Neural cell (in vitro differentiated cells): Measurements from ENCODE around the gene OR13J1. TPM values are rescaled to one million over a fixed set of nuclear protein-coding genes. Genes with fewer than 3 reads are reported as not detected.

Experiments
- H2AFZ ChIP-seq: fragments of 200-600, 300-800 bp; sonication (generic), shearing (Covaris generic); 2 replicates; pipeline ENCODE4 v1.6.0; 2014; ENCODE audit warnings: low read depth, mild to moderate bottlenecking, antibody characterized with exemption, low read length, moderate library complexity
- H3F3A ChIP-seq: fragments of 200-600 bp; shearing (Covaris generic); 2 replicates; pipeline ENCODE4 v1.6.1; 2016; ENCODE audit warnings: mild to moderate bottlenecking, moderate library complexity, mixed read lengths, antibody characterized with exemption, low read length; ENCODE audit not compliant: insufficient read depth, poor library complexity, severe bottlenecking
- H3K27ac ChIP-seq: fragments of 200-600, 300-800 bp; sonication (generic), shearing (Covaris generic); 2 replicates; pipeline ENCODE4 v1.5.1; 2014; ENCODE audit warnings: mild to moderate bottlenecking, low read length, moderate library complexity
- H3K27me3 ChIP-seq: fragments of 300-800, 200-600 bp; sonication (generic), shearing (Covaris generic); 2 replicates; pipeline ENCODE4 v1.6.0; 2014; ENCODE audit warnings: mild to moderate bottlenecking, low read depth, low read length, moderate library complexity; ENCODE audit not compliant: insufficient read depth
- H3K36me3 ChIP-seq: fragments of 300-800, 200-600 bp; sonication (generic), shearing (Covaris generic); 2 replicates; pipeline ENCODE4 v1.5.1; 2014; ENCODE audit warnings: mild to moderate bottlenecking, antibody characterized with exemption, low read length, moderate library complexity; ENCODE audit not compliant: insufficient read depth
- H3K4me2 ChIP-seq: fragments of 300-800, 200-600 bp; sonication (generic), shearing (Covaris generic); 2 replicates; pipeline ENCODE4 v1.6.0; 2014; ENCODE audit warnings: mild to moderate bottlenecking, low read length
- H3K4me3 ChIP-seq: fragments of 300-800, 200-600 bp; sonication (generic), shearing (Covaris generic); 2 replicates; pipeline ENCODE4 v1.5.1; 2014; ENCODE audit warnings: mild to moderate bottlenecking, low read length, moderate library complexity
- H3K79me2 ChIP-seq: fragments of 200-600 bp; shearing (Covaris generic); replicated peaks from 2 replicates; pipeline ENCODE4 v1.6.0; 2014; ENCODE audit warnings: mild to moderate bottlenecking, low read length, moderate library complexity; ENCODE audit not compliant: insufficient read depth
- H3K9ac ChIP-seq: fragments of 300-800, 200-600 bp; sonication (generic), shearing (Covaris generic); 2 replicates; pipeline ENCODE4 v1.6.1; 2016; ENCODE audit warnings: mild to moderate bottlenecking, low read length, mixed read lengths
- H3K9me2 ChIP-seq: fragments of 200-600 bp; shearing (Covaris generic); 2 replicates; pipeline ENCODE4 v1.6.1; 2016; ENCODE audit warnings: mild to moderate bottlenecking, low read length, mixed read lengths; ENCODE audit not compliant: insufficient read depth
- H3K9me3 ChIP-seq: fragments of 200-600, 300-800 bp; sonication (generic), shearing (Covaris generic); 2 replicates; pipeline ENCODE4 v1.6.1; 2016; ENCODE audit warnings: mild to moderate bottlenecking, mixed run types, low read length, moderate library complexity, mixed read lengths
- H4K20me1 ChIP-seq: fragments of 200-600 bp; shearing (Covaris generic); 2 replicates; pipeline ENCODE4 v1.6.1; 2016; ENCODE audit warnings: mild to moderate bottlenecking, mixed run types; ENCODE audit not compliant: insufficient read depth
- CTCF ChIP-seq: fragments of 450-650 bp; IDR thresholded peaks from 2 replicates; pipeline ENCODE4 v1.5.1; 2014; ENCODE audit warnings: antibody characterized with exemption, mild to moderate bottlenecking, moderate library complexity; ENCODE audit not compliant: poor library complexity, severe bottlenecking
- EP300 ChIP-seq: fragments of 450-650 bp; conservative IDR thresholded peaks from 2 replicates; pipeline ENCODE4 v1.6.1; 2014; ENCODE audit warnings: antibody characterized with exemption, mild to moderate bottlenecking, moderate library complexity; ENCODE audit not compliant: poor library complexity, severe bottlenecking
- EZH2 ChIP-seq: fragments of 200-600, 300-800 bp; shearing (Covaris generic), sonication (generic); IDR thresholded peaks from 2 replicates; pipeline ENCODE4 v1.6.1; 2014; ENCODE audit warnings: antibody characterized with exemption, low read length, borderline replicate concordance, mild to moderate bottlenecking; ENCODE audit not compliant: insufficient read depth, poor library complexity, severe bottlenecking
- MXI1 ChIP-seq: fragments of 450-650 bp; conservative IDR thresholded peaks from 2 replicates; pipeline ENCODE4 v1.6.1; 2014; ENCODE audit warnings: antibody characterized with exemption, mild to moderate bottlenecking; ENCODE audit not compliant: poor library complexity, severe bottlenecking
- POLR2AphosphoS5 ChIP-seq: IDR thresholded peaks from 2 replicates; pipeline ENCODE4 v1.6.1; 2012
- RAD21 ChIP-seq: fragments of 450-650 bp; conservative IDR thresholded peaks from 2 replicates; pipeline ENCODE4 v1.6.1; 2014; ENCODE audit warnings: antibody characterized with exemption, mild to moderate bottlenecking, moderate library complexity
- REST ChIP-seq: IDR thresholded peaks from 2 replicates; pipeline ENCODE4 v1.6.1; 2012; ENCODE audit warnings: borderline replicate concordance
- SMC3 ChIP-seq: fragments of 450-650 bp; conservative IDR thresholded peaks from 2 replicates; pipeline ENCODE4 v1.6.1; 2014; ENCODE audit warnings: antibody characterized with exemption, mild to moderate bottlenecking, moderate library complexity; ENCODE audit not compliant: poor library complexity
- TAF1 ChIP-seq: IDR thresholded peaks from 2 replicates; pipeline ENCODE4 v1.6.1; 2012; ENCODE audit warnings: low read depth
- polyA plus RNA-seq: library from polyadenylated mRNA; depleted of rRNA; stranded (reverse); fragments of >200 nt; gene quantifications from 2 replicates; pipeline ENCODE4 v1.2.3, GENCODE V29; 2014

OR13J1 gene
- polyA plus RNA-seq, 1 donor from 2014 or later = not detected

- Histone ChIP-seq H3K9ac (no peak overlapping the region), H3K79me2 (no peaks in the 10 kb centered on the region), H3K27me3 (no peaks in the 10 kb centered on the region), H3K27ac (no peak overlapping the region), H3K36me3 (no peaks in the 10 kb centered on the region), H3K4me2 (no peak overlapping the region), H3K9me2 (no peaks in the 10 kb centered on the region), H2AFZ (no peak overlapping the region), H3F3A (no peaks in the 10 kb centered on the region), H4K20me1 (no peaks in the 10 kb centered on the region), H3K9me3 (no peaks in the 10 kb centered on the region), H3K4me3 (no peak overlapping the region)
- no peak for TF ChIP-seq TAF1
- TF ChIP-seq MXI1 = no peak
- TF ChIP-seq REST = no peak
- TF ChIP-seq CTCF = no peak
- TF ChIP-seq EP300 = no peak
- TF ChIP-seq POLR2AphosphoS5 = no peak
- no peak for TF ChIP-seq RAD21
- TF ChIP-seq EZH2 = no peak
- no peak for TF ChIP-seq SMC3
Observed at GRCh38 chr9:35861161-35861897, 8.9 kb downstream of the OR13J1 start.

GRCh38 chr9:35859990-35860339 is 10.2 kb downstream of the OR13J1 start:
- H3K4me2 ChIP-seq = no peak overlapping the region
- no peaks in the 10 kb centered on the region for H3K27me3 ChIP-seq
- TF ChIP-seq POLR2AphosphoS5 (no peak), EP300 (no peak), MXI1 (no peak), CTCF (no peak), TAF1 (no peak), REST (no peak), EZH2 (no peak), RAD21 (no peak), SMC3 (no peak)
- H3K4me3 ChIP-seq = no peak overlapping the region
- no peaks in the 10 kb centered on the region for H3F3A ChIP-seq
- no peak overlapping the region for H2AFZ ChIP-seq
- H3K27ac ChIP-seq = no peak overlapping the region
- H3K36me3 ChIP-seq = no peaks in the 10 kb centered on the region
- H3K9me3 ChIP-seq = no peaks in the 10 kb centered on the region
- H3K79me2 ChIP-seq = no peaks in the 10 kb centered on the region
- no peaks in the 10 kb centered on the region for H3K9me2 ChIP-seq
- no peak overlapping the region for H3K9ac ChIP-seq
- H4K20me1 ChIP-seq = no peaks in the 10 kb centered on the region
